Endothelial cell (in vitro differentiated cells): ENCODE data around the gene POU2AF1. TPM values are rescaled to one million over a fixed set of nuclear protein-coding genes. Genes with fewer than 3 reads are reported as not detected.

Experiments used
- DNase-seq: peaks from one replicate; pipeline ENCODE4 v3.0.0; 2021; ENCODE audit warnings: low spot score
- H3K27ac Mint-ChIP-seq: one replicate; pipeline ENCODE4 v1.8.0; 2021; ENCODE audit warnings: mixed read lengths, inconsistent platforms; ENCODE audit not compliant: unreplicated experiment
- H3K27me3 Mint-ChIP-seq: one replicate; pipeline ENCODE4 v1.8.0; 2021; ENCODE audit warnings: mild to moderate bottlenecking, moderate library complexity, mixed read lengths, inconsistent platforms; ENCODE audit not compliant: unreplicated experiment
- H3K36me3 Mint-ChIP-seq: one replicate; pipeline ENCODE4 v1.8.0; 2021; ENCODE audit warnings: mild to moderate bottlenecking, low read depth, mixed read lengths, inconsistent platforms; ENCODE audit not compliant: unreplicated experiment
- H3K4me1 Mint-ChIP-seq: one replicate; pipeline ENCODE4 v1.8.0; 2021; ENCODE audit warnings: mild to moderate bottlenecking, mixed read lengths, inconsistent platforms; ENCODE audit not compliant: unreplicated experiment
- H3K4me3 Mint-ChIP-seq: one replicate; pipeline ENCODE4 v1.8.0; 2021; ENCODE audit warnings: mild to moderate bottlenecking, mixed read lengths, inconsistent platforms; ENCODE audit not compliant: unreplicated experiment
- H3K9me3 Mint-ChIP-seq: one replicate; pipeline ENCODE4 v1.8.0; 2021; ENCODE audit warnings: mixed read lengths, inconsistent platforms; ENCODE audit not compliant: unreplicated experiment
- total RNA-seq: library from RNA; stranded (reverse); fragmentation: NEBNext Ultra II Directional; extraction: Animal tissue kit (Norgen Biotek cat#: 25700); gene quantifications from one replicate; pipeline ENCODE4 v1.2.1, GENCODE V29; 2021; ENCODE audit not compliant: unreplicated experiment
- TF ChIP-seq, protein P1 (sequence below): fragments of 200-600 bp; sonication (generic); IDR thresholded peaks from one replicate; pipeline ENCODE4 v1.5.0; 2021; ENCODE audit warnings: antibody characterized with exemption; ENCODE audit not compliant: unreplicated experiment

POU2AF1 gene
- total RNA-seq, 1 donor from 2014 or later = not detected

DNA sequence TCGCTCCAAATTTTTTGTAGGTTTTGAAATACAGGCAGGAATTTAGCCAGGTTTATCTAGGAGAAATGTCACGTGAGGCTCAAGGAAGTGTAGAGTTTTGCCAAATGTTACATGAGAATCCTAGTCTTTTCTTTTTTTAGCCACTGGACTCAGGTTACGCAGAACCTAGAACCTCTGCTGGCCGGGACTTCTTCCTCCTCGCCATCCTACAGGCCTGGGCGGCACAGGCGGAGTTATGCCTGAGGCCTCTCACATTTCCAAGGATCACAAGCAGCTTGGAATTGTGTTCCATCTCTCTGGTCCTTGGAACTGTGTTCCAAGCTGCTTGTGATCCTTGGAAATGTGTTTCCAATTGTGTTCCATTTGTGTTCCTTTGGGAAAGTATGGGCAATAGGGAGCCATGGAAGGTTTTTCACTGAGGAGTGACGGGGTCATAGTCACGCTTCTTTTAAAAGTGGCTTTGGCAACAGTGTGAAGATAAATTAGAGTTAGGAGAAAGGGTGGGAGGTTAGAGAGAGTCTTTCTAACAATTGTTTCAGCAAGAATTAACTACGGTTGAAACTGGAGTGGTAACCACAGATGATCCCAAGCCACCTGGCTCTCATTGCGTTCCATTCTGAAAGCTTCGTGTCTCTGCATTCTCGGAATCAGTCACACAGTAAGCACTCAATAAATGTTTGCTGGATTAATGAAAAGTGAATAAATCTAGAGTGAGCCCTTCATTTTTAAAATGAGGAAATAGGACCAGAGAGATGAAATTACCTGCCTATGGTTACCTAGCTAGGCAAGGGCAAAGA is 12.5 kb upstream of the POU2AF1 start:
- DNase-seq = no peak
- Mint-ChIP-seq H3K27me3 (no peaks in the 10 kb centered on the region), H3K4me3 (no peak overlapping the region), H3K27ac (no peak overlapping the region), H3K36me3 (no peaks in the 10 kb centered on the region), H3K9me3 (no peaks in the 10 kb centered on the region), H3K4me1 (peaks cover 3% of the 10 kb centered on the region)
- TF ChIP-seq, protein P1, sequence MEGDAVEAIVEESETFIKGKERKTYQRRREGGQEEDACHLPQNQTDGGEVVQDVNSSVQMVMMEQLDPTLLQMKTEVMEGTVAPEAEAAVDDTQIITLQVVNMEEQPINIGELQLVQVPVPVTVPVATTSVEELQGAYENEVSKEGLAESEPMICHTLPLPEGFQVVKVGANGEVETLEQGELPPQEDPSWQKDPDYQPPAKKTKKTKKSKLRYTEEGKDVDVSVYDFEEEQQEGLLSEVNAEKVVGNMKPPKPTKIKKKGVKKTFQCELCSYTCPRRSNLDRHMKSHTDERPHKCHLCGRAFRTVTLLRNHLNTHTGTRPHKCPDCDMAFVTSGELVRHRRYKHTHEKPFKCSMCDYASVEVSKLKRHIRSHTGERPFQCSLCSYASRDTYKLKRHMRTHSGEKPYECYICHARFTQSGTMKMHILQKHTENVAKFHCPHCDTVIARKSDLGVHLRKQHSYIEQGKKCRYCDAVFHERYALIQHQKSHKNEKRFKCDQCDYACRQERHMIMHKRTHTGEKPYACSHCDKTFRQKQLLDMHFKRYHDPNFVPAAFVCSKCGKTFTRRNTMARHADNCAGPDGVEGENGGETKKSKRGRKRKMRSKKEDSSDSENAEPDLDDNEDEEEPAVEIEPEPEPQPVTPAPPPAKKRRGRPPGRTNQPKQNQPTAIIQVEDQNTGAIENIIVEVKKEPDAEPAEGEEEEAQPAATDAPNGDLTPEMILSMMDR = no peak

DNA sequence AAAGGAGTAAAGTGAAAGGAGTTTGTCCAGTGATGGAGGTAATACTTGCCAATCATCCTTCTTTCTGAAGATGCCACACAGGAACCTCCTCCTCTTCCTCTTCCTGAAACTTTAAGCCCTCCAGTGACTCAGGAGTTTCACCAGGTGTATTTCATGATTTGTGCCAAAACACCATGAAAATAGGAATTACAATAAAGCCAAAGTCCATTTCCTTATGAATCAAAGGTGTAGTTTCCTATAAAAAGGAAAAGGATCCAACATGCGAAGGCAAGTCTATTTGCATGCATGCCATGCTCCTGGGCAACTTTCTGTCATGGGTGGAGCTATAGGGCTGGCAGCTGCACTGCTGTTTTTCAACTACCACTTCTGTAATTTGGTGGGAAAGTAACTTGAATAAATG is 9.8 kb upstream of the POU2AF1 start:
- TF ChIP-seq, protein P1 = no peak
- Mint-ChIP-seq H3K4me1 (peaks cover 3% of the 10 kb centered on the region), H3K4me3 (no peak overlapping the region), H3K9me3 (no peaks in the 10 kb centered on the region), H3K36me3 (no peaks in the 10 kb centered on the region), H3K27me3 (no peaks in the 10 kb centered on the region), H3K27ac (no peak overlapping the region)
- no peak for DNase-seq

- no peaks in the 10 kb centered on the region for H3K9me3 Mint-ChIP-seq
- H3K36me3 Mint-ChIP-seq = no peaks in the 10 kb centered on the region
- H3K4me1 Mint-ChIP-seq = peaks cover 3% of the 10 kb centered on the region
- TF ChIP-seq, protein P1 = no peak
- DNase-seq = no peak
- H3K27ac Mint-ChIP-seq = no peak overlapping the region
- no peak overlapping the region for H3K4me3 Mint-ChIP-seq
- H3K27me3 Mint-ChIP-seq = no peaks in the 10 kb centered on the region
These were observed 9.3 kb upstream of the POU2AF1 start for GRCh38 chr11:111388420-111388819.

DNA sequence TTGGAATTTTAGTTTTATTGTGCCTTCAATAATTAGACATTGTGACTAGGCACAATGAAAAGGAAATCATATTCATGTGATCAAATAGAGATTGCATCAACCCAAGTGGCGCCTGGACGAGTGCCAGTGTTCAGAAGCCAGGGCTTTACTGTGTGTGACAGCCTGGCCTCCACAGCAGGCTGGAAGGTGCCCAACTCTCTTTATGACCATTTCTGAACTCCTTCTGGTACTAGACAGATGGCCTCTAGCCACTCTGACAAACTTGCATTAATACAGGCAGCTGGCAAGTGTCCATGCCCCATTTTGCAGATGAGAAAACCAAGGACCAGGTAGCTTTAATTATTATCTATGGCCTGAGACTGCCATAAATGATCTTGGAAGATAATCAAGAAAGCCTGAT is 8.3 kb upstream of the POU2AF1 start:
- H3K36me3 Mint-ChIP-seq = no peaks in the 10 kb centered on the region
- no peaks in the 10 kb centered on the region for H3K9me3 Mint-ChIP-seq
- peaks cover 3% of the 10 kb centered on the region for H3K4me1 Mint-ChIP-seq
- H3K27me3 Mint-ChIP-seq = no peaks in the 10 kb centered on the region
- TF ChIP-seq, protein P1 = no peak
- no peak for DNase-seq
- H3K4me3 Mint-ChIP-seq = no peak overlapping the region
- H3K27ac Mint-ChIP-seq = no peak overlapping the region

DNA sequence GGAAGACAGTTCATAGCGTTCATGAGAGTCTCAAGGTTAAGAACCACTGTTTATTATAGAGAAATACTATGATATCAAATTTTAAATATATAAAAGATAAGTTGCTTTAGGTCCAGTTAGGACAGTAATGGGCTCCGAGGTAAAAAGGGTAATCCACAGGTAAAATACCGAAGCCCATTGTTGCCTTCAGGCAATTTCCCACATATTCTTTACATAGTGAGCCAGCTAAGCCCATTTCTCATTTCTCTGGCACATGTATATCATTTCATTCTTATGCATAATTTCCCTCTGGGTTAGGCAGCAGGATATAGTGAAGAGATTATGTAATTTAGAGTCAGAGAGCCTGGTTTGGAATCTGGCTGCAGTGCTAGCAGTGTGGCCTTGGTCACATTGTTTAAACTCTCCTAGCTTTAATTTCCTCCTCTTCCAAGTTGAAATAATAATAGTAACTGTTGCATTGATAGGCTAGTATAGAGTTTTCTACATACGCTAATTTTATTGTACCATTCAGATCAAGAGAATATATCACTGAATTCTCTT is 7.6 kb upstream of the POU2AF1 start:
- H3K36me3 Mint-ChIP-seq = no peaks in the 10 kb centered on the region
- H3K4me1 Mint-ChIP-seq = peaks cover 3% of the 10 kb centered on the region
- H3K9me3 Mint-ChIP-seq = no peaks in the 10 kb centered on the region
- no peaks in the 10 kb centered on the region for H3K27me3 Mint-ChIP-seq
- no peak for DNase-seq
- no peak overlapping the region for H3K27ac Mint-ChIP-seq
- no peak overlapping the region for H3K4me3 Mint-ChIP-seq
- TF ChIP-seq, protein P1 = no peak
